A549 treated with GW870086 at 1 μM for 4 hours (cell line): ENCODE data around the gene CLMP. TPM values are rescaled to one million over a fixed set of nuclear protein-coding genes. Genes with fewer than 3 reads are reported as not detected.

Experiments used
- total RNA-seq: library from RNA; stranded (reverse); fragments of 200-300 nt; extraction: Qiagen RNA extraction; gene quantifications from 5 replicates; pipeline ENCODE4 v1.2.3, GENCODE V29; 2022; ENCODE audit warnings: low read depth

Gene CLMP
- 16.6 to 22.6 TPM (median 19.7 TPM) in 5 replicates for total RNA-seq

GRCh38 chr11:123195188-123196059, at the start of gene CLMP:
TSS of gene CLMP (minus strand) at chr11:123195248. CDS start at chr11:123194940, 308 bp downstream.

GRCh38 chr11:123061403-123062157, 133.5 kb downstream of the CLMP start, which contains the start of gene HSPA8:
TSS of gene HSPA8 (minus strand) at chr11:123062136. CDS start at chr11:123061324, 812 bp downstream.

Other genes starting within 250 kb of the CLMP start
- gene BSX, start 213.4 kb downstream of the CLMP start, total RNA-seq = not detected in 5 replicates
- gene HSPA8, start 133.1 kb downstream of the CLMP start, total RNA-seq = 1,459 to 1,828 TPM (median 1,486 TPM) in 5 replicates
- 27.8 to 40.2 TPM (median 37.0 TPM) in 5 replicates for gene GRAMD1B, start 235.0 kb upstream of the CLMP start, total RNA-seq